Nephron progenitor cell (in vitro differentiated cells): ENCODE results near the gene PPM1G.

Source experiments
- DNase-seq: peaks from one replicate; pipeline ENCODE4 v3.0.0; 2021
- H3K27ac Mint-ChIP-seq: 2 replicates; pipeline ENCODE4 v1.8.0; 2021; ENCODE audit warnings: mild to moderate bottlenecking, moderate library complexity, mixed read lengths
- H3K27me3 Mint-ChIP-seq: 2 replicates; pipeline ENCODE4 v1.8.0; 2021; ENCODE audit warnings: mild to moderate bottlenecking, low read depth, mixed read lengths; ENCODE audit not compliant: poor library complexity
- H3K36me3 Mint-ChIP-seq: 2 replicates; pipeline ENCODE4 v1.8.0; 2021; ENCODE audit warnings: low read depth, mixed read lengths
- H3K4me1 Mint-ChIP-seq: 2 replicates; pipeline ENCODE4 v1.8.0; 2021; ENCODE audit warnings: mixed read lengths
- H3K4me3 Mint-ChIP-seq: 2 replicates; pipeline ENCODE4 v1.8.0; 2021; ENCODE audit warnings: mild to moderate bottlenecking, moderate library complexity, mixed read lengths
- H3K9me3 Mint-ChIP-seq: 2 replicates; pipeline ENCODE4 v1.8.0; 2021; ENCODE audit warnings: mild to moderate bottlenecking, moderate library complexity, mixed read lengths
- TF ChIP-seq, protein P1 (sequence below): fragments of 200-600 bp; sonication (generic); IDR thresholded peaks from 2 replicates; pipeline ENCODE4 v1.5.0; 2021; ENCODE audit warnings: antibody characterized with exemption

Gene PPM1G

DNA sequence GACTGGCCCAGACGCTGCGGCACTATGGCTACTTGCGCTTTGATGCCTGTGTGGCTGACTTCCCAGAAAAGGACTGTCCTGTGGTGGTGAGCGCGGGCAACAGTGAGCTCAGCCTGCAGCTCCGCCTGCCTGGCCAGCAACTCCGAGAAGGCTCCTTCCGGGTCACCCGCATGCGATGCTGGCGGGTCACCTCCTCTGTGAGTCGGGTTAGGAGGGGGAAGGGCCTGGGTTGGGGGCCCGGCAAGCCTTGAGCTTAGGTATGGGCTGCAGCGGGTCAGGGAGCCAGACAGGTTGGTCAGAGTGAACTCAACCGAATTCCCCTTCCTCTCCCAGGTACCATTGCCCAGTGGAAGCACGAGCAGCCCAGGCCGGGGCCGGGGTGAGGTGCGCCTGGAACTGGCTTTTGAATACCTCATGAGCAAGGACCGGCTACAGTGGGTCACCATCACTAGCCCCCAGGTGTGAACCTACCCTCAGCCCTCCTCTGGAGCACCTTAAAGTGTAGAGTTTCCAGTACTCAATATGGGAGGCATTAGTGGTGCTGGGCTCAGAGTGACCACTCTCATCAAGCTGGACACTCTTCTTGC is 33.8 kb downstream of the PPM1G start:
- Mint-ChIP-seq H3K27me3 (peaks cover 9% of the 10 kb centered on the region), H3K4me3 (no peak overlapping the region), H3K36me3 (peaks cover 44% of the 10 kb centered on the region), H3K4me1 (peaks cover 43% of the 10 kb centered on the region), H3K27ac (peak overlapping the region; percentile 91), H3K9me3 (no peaks in the 10 kb centered on the region)
- TF ChIP-seq, protein P1, sequence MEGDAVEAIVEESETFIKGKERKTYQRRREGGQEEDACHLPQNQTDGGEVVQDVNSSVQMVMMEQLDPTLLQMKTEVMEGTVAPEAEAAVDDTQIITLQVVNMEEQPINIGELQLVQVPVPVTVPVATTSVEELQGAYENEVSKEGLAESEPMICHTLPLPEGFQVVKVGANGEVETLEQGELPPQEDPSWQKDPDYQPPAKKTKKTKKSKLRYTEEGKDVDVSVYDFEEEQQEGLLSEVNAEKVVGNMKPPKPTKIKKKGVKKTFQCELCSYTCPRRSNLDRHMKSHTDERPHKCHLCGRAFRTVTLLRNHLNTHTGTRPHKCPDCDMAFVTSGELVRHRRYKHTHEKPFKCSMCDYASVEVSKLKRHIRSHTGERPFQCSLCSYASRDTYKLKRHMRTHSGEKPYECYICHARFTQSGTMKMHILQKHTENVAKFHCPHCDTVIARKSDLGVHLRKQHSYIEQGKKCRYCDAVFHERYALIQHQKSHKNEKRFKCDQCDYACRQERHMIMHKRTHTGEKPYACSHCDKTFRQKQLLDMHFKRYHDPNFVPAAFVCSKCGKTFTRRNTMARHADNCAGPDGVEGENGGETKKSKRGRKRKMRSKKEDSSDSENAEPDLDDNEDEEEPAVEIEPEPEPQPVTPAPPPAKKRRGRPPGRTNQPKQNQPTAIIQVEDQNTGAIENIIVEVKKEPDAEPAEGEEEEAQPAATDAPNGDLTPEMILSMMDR, result no peak
- no peak for DNase-seq

DNA sequence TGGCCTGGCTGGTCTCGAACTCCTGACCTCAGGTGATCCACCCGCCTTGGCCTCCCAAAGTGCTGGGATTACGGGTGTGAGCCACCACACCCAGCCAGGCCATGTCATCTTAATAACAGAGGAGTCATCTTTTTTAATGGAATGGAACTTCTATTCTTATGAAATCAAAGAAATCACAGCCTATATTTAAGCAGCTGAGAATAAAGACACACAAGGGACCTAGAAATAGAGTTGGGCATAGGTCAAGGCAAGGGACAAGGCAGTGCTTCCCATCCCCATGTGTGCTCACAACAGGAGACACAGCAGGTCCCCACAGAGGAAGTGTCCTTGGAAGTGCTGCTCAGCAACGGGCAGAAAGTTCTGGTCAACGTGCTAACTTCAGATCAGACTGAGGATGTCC is 35.8 kb downstream of the PPM1G start:
- Mint-ChIP-seq H3K27ac (no peak overlapping the region), H3K9me3 (no peaks in the 10 kb centered on the region), H3K4me3 (no peak overlapping the region), H3K4me1 (peaks cover 38% of the 10 kb centered on the region), H3K27me3 (peaks cover 9% of the 10 kb centered on the region), H3K36me3 (peaks cover 44% of the 10 kb centered on the region)
- no peak for DNase-seq
- TF ChIP-seq, protein P1, result no peak

DNA sequence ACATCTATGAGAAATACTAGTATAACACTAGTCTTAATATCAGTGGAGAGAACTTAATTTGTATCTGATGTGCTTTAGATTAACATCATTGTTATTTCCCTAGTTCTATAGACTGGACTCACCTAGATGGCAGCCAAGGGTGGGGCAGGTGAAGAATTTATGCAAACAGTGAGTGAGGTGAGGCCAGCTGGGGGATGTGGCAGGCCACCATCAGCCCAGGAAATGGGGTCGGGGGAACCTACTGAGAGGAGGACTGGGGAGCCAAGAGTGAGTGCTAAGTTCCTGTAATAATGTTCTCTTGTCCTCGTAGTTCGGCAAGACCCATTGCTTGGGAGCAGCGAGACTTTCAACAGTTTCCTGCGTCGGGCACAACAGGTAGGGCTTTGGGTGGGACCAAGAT is 36.5 kb downstream of the PPM1G start:
- Mint-ChIP-seq H3K27me3 (peaks cover 9% of the 10 kb centered on the region), H3K9me3 (no peaks in the 10 kb centered on the region), H3K4me3 (peak overlapping the region; percentile 55), H3K36me3 (peaks cover 44% of the 10 kb centered on the region), H3K4me1 (peaks cover 35% of the 10 kb centered on the region), H3K27ac (no peak overlapping the region)
- no peak for DNase-seq
- TF ChIP-seq, protein P1, result no peak

DNA sequence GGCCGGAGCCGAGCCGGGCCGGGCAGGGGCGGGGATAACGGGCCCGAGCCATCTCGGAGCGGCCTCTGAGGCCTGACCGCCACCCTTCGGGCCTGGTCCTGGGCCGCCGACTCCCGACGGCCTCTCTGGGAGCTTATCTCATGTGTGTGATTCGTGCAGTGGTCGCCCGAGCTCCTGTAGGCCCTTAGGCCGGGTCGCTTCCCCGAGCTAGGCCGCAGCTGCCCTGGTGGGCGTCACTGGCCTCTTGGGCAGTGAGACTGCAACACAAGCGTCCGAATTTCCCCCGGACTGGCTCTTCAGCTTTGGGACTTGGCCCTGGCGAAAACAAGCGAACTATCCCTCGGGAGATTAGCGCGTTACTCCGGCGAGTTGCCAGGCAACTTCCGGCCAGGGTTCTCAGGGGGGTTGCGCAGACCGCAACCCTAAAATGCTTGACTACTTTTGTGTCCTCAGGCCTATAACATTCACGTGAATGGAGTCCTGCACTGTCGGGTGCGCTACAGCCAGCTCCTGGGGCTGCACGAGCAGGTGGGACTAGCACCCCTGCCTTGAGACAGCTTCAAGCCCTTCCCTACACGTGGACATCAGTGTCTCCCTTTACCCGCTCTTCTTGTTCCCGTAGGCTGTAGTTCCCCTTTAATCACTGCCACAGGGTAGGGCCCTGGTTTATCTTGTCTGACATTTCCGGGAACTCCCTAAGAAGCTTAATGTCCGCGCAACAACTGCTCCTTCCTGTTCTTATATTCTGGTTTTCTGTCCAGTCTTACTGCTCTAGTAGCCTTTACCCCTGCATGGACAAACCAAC is 38.4 kb downstream of the PPM1G start:
- TF ChIP-seq, protein P1, result no peak
- peak overlapping the region; percentile 92 for H3K27ac Mint-ChIP-seq
- H3K9me3 Mint-ChIP-seq, result no peaks in the 10 kb centered on the region
- peaks cover 4% of the 10 kb centered on the region for H3K27me3 Mint-ChIP-seq
- H3K36me3 Mint-ChIP-seq, result peaks cover 49% of the 10 kb centered on the region
- peaks cover 39% of the 10 kb centered on the region for H3K4me1 Mint-ChIP-seq
- DNase-seq, result peak; percentile 36
- H3K4me3 Mint-ChIP-seq, result peak overlapping the region; percentile 93

DNA sequence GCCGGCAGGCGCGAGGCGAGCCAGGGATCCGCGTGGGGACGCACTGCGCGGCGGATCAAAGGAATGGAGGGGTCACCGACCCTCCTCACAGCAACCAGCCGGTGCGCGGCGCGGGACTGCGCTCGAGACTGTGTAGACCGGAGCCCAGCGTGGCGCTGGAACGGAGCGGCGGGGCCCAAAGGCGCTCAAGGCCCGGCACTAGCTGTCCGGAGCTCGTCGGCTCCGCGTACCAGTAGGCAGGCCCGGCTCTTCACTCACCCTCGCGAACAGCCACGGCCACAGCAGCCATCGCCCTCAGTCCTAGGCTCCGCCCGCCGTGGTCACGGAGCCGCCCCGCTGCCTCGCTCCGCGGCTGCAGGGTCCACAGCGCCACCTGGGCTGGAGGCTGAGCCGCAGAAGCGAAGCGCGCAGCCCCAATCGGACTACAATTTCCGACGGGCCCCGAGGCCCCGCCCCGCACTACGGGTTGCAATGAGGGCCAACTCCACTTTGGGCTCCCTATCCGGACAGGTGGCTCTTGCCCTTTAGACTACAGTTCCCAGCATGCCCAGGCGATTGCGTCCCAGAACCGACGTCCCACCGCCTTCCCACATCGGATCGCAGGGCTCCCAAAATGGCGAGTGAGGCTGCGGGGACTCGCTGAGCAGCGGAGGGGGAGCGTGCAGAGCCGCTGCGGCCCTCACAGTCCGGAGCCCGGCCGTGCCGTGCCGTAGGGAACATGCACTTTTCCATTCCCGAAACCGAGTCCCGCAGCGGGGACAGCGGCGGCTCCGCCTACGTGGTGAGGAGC is 39.2 kb downstream of the PPM1G start, which contains the start of the genes EIF2B4 and SNX17:
Gene EIF2B4, minus strand, starts transcription at position 313 of the 790 bp plus-strand sequence. Its CDS starts 24 bp downstream, at position 289.
Gene SNX17, plus strand, starts transcription at position 591 of the 790 bp plus-strand sequence. Its CDS starts 128 bp downstream, at position 719.
- H3K27ac Mint-ChIP-seq, result peak within 1 kb of the TSS; percentile 94
- peaks cover 51% of the 10 kb centered on the region for H3K36me3 Mint-ChIP-seq
- peak within 1 kb of the TSS; percentile 93 for H3K4me3 Mint-ChIP-seq
- TF ChIP-seq, protein P1, result peak; percentile 39
- H3K27me3 Mint-ChIP-seq, result peaks cover 4% of the 10 kb centered on the region
- DNase-seq, result peak; percentile 98
- H3K9me3 Mint-ChIP-seq, result no peaks in the 10 kb centered on the region
- peaks cover 45% of the 10 kb centered on the region for H3K4me1 Mint-ChIP-seq
